Left kidney (tissue), 2 donors: ENCODE measurements around the gene MRPL42. TPM values are rescaled to one million over a fixed set of nuclear protein-coding genes. Genes with fewer than 3 reads are reported as not detected.
"Not testable (repeated sequence)": the region's sequence is repeated elsewhere in the genome, so short reads cannot be mapped to it uniquely, and the experiment has no call there.

Experiments
- DNase-seq: peaks from one replicate; pipeline ENCODE4 v3.0.0-alpha.2; 2013
- polyA plus RNA-seq: library from polyadenylated mRNA; unstranded; fragments of 120-200 nt; gene quantifications from one replicate; pipeline ENCODE4 v1.2.1, GENCODE V29; 2013; ENCODE audit not compliant: insufficient read length

MRPL42 gene
- polyA plus RNA-seq, 1 donor: 80.6 TPM

DNA sequence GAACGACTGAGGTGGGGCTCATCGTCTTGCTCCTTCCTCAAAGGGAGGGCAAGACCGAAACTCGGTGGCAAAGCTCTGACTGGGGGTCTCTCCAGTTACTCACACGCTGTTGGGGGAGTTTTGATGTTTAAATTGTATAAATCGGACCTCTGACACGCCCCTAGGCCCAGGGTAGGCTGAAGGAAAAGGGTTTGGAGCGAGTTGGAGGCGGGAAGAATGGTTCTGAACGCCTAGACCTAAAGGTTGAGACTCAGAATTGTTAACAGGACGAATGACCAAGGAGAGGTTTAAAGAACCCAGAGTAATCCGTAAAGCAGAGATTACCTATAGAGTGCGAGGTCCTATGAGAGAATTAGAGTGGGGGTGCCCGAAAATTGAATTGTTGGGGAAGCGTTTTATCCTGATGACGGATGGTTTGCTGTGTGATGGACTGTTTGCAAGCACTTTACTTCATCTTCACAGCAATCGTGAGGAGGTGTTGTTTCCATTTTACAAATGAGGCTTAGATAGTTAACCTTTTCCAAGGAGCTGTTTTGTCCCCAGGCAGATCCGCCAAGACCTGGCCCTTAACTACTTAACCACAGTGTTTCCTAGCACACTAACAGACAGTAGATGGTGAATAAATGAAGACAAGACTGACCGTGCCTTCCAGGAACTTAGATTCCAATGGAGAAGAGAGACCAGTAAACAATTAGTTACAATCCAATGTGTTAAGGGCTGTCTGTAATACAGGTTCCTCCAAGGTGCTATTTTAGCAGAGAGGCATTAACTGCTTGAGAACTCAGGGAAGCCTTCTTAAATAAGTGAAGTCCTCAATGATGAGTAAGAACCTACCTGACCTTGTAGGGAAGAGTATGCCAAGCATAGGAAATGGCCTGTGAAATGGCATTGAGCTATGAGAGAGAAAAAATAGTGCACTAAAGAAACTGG lies 24.6 kb upstream of the MRPL42 start:
- no peak for DNase-seq

DNA sequence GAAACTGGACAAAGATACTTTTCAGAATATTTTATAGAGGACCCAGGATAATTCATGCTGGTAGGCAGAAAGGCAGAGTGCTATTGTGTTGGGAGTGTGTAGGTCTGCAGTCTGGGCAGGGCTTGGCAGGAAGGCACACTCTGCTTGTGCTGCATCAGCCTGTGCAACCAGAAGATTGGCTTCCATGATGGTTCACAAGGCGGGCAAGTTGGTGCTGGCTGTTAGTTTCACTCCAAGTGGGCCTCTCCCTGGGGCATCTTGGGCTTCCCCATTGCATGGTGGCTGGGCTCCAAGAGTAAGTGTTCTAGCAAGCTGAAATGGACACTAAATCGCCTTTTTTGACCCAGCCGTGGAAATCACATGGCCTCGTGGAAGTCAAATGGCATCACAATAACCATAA lies 23.7 kb upstream of the MRPL42 start:
- DNase-seq: no peak

DNA sequence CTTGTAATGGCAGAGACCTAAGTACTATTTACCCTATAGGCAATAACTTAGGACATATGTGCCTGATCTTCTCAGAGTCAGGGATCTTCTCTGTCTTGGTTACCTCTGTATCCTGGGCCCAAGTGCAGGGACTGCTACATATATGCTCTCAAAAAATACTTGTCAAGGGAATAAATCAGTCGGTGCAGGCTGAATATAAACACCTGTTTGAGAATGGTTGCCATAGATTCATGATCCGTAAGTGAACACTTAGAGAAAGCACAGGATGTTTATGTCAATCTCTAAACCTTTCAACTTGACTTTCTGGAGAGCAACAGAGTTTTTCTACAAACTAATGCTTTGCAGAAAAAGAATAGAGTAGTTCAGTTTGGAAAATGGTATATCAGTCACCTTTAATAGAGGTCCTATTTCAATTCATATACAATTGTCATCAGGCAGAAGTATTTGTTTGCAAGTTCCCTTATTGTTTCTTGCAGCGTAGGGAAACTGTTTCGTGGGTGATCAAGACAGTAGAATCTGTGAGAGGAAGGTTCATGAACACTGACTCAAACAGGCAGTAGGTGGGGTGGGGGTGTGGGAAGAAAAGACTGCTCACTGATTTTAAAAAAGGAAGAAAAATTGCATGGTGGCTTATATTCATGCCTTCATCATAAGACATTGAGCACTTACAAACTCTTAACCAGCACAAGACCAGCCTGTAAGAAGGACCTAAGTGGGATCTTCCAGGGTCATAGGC lies 19.6 kb upstream of the MRPL42 start:
- no peak for DNase-seq

DNA sequence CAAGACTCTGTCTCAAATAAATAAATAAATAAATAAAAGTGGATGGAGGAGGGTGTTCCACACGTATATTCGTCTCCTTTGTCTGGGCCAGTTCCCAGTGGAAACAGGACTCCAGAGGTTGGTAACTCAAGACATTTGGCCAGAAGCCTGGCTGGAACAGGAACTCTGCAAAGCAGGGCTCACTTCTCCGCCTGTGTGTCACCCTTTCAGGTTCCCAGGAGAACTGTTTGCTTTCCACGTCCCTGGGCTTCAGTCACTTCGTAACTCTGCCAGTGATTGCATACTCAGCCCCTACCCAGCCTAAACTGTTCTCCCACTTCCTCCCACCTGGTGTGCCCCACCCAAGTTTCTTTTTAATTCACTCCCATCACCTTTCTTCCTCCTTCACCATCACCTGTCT lies 18.5 kb upstream of the MRPL42 start:
- no peak for DNase-seq

DNA sequence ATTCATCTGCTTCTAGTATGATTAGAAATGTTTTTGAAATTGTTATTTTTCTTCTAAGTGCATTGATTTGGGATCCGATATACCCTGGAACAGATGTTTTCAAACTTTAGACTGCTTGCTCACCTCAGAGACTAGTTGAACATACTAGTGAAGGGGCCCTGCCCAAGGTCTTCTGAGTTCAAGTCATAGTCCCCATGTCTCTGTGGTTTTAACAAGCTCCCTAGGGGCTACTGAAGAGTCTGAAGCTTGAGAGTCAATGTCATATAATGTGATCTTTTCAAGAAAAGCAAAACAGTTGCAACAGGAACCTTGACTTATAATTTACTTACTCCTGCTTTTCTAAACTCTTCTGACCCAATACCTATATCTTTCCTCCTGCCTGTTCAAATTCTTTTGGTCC lies 18.0 kb upstream of the MRPL42 start:
- DNase-seq: no peak

DNA sequence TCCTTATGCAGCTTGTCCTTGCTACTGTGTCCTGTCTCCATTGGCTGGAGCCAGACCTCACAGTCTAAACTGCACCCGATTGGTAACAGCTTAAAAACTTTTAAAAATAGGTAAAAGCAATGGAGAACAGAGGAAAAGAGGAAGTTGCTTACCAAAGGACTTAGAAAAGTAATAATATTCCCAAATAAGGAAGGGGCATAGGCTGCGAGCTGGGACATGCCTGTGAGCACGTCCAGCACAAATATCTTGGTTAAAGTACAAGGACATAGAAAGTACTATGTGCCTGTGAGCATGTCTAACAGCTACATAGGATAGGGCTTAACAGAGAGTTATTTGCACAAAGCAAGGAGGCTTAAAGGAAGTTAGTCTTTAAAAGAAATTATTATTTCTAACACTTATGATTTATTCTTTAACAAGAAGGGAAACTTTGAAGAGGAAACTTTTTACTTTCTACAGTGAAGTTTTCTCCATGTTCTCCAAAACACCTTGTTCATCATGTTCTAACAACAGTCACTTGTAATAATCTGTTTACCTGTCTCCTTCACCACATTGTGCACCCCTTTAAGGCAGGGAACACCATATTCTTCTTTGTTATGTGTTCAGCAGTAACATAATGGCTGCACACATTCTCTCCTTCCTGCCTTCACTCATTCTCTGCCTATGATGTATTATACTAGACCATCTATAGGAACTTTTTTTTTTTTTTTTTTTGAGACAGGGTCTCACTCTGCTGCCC lies 15.7 kb upstream of the MRPL42 start:
- DNase-seq: no peak

DNA sequence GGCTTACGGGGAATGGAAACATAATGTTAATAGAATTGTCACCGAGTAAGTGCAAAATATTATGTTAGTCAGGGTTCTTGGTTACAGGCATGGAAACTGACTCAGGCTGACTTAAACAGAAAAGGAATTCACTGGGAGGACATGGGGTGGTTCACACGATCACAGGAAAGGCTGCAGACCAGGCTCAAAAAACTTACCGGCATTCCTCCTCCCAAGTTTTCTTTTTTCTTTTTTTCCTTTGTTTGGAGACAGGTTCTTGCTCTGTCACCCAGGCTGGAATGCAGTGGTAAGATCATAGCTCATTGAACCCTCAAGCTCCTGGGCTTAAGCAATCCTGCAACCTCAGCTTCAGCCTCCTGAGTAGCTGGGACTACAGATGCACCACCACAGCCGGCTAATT lies 13.7 kb upstream of the MRPL42 start:
- DNase-seq: no peak

DNA sequence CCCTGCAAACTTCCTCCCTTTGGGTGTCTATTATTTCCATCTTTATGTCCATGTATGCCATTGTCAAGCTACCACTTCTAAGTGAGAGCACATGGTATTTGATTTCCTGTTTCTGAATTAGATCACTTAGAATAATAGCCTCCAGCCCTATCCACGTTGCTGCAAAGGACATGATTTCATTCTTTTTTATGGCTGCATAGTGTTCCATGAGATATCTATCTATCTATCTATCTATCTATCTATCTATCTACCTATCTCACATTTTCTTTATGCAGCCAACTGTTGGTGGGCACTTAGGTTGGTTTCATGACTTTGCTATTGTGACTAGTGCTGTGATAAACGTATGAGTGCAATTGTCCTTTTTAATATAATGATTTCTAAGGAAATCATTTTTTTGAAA lies 11.2 kb upstream of the MRPL42 start:
- no peak for DNase-seq

DNA sequence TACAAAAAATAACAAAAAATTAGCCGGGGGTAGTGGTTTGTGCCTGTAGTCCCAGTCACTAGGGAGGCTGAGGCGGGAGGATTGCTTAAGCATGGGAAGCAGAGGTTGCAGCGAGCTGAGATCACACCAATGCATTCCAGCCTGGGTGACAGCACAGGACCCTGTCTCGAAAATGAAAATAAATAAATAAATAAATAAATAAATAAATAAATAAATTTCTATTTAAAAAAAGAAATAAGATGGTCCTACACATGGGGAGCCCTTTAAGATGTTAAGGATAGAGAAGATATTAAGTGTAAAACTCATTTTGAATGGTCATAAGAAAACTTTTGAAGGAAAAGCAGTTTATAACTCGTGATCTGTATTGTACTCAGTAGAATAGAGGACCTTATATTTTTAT lies 8.2 kb upstream of the MRPL42 start:
- DNase-seq: no peak

DNA sequence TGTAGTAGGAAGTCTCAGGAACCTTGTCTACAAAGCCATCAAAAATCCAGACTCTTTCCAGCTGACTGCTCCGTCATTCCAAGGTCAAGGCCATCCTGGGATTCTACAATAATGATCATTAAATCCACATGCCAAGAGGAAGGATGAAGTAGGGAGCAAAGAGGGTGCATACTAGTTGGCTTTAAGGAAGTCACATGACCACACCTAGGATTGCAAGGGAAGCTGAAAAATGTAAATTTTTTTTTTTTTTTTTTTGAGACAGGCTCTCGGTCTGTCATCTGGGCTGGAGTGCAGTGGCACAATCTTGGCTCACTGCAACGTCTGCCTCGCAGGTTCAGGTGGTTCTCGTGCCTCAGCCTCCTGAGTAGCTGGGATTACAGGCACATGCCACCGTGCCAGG lies 7.3 kb upstream of the MRPL42 start:
- no peak for DNase-seq

DNA sequence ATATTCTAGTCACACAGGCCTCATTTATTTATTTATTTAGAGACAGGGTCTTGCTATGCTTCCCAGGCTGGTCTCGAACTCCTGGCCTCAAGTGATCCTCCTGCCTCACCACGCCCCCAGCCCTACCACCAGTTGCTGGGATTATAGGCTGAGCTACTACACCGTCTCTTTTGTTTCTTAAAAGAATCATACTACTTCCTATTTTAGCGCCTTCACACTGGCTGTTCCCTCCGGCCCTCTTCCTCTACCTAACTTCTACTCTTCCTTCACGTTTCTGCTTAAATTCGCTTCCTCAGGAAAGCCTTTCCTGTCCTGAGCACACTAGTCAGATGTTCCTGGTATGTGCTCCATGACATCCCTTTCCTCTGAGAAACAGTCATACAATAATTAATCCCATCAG lies 6.4 kb upstream of the MRPL42 start:
- no peak for DNase-seq

DNA sequence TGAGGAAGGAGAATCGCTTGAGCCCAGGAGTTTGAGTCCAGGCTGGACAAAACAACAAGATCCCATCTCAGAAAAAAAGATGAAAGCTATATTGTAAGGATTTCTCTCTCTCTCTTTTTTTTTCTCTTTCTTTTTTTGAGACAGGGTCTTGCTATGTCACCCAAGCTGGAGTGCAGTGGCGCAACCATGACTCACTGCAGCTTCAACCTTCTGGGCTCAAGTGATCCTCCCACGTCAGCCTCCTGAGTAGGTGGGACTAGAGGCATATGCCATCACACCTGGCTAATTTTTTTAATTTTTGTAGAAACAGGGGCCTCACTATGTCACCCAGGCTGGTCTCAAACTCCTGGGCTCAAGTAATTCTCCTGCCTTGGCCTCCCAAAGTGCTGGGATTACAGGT lies 5.8 kb upstream of the MRPL42 start:
- DNase-seq: no peak

DNA sequence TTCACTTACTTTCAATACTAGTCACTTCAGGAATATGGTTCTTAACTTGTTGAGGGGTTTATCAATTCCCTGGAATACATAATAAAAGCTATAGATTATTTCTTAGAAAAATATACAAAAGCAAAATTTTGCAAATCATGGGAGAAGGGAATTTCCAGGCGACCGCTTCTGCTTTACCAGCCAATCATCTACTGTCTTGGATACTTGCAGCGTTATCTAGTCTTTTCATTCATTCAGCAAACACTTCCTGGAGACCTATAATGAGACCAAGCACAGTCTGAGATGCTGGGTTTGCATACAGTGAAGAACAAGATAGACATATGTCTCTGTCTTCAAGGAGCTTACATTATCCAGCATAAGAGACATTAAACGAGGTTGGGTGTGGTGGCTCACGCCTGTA lies 1.5 kb upstream of the MRPL42 start:
- DNase-seq: no peak

DNA sequence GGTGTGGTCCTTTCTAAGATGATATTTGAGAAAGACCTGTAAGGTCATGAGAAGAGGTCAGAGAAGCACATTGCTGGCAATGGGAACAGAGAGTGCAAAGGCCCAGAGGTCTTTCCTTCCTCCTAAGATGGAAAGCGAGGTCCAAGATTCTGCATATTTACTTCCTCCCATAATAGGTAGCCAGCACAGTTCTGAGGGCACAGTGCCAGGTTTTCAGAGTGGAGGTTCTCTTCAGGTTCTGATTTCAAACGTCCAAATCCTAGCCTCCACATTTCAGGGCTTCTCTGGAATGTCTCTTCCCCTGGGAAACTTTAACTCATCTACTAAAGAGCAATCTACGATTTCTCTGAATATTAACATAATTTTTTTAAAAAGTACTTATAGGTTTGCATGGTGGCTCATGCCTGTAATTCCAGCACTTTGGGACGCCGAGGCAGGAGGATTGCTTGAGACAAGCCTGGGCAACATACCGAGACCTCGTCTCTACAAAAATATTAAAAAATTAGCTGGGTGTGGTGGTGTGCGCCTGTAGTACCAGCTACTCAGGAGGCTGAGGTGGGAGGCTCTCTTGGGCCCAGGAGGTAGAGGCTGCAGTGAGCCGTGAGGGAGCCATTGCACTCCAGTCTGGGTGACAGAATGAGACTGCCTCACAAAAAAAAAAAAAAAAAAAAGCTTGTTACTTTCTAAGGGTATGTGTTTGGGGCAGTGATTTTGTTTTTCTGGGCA lies 526 bp upstream of the MRPL42 start:
- no peak for DNase-seq

DNA sequence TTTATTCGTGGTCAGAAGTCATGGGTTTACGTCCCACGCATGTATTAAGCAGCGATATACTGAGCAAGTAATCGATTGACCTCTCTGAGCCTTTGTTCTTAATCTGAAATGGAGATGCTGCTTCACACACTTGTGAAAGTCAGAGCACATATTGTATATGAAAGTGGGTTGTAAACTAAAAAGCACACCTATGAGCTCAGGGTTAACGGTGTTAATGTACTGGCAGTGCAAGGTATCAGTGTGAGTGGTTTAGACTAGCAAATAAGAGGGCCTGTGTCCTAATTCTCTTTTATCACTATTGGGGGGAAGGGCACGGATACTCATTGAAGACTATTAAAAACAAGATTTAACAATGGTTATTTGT lies 676 bp downstream of the MRPL42 start:
- no peak for DNase-seq

DNA sequence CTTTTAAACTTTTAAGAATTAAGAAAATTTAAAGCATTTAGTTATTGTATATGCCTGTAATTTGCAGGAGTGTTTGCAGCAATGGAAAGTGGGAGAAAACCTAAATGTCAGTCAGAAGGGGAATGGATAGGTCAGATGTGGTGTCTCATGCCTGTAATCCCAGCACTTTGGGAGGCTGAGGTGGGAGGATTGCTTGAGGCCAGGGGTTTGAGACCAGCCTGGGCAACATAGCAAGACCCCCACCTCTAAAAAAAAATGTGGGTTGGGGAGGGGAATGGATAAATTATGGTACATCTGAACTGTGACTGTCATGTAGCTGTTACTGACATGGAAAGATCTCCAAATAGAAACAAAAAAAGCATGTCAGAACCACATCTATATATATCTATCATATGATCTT lies 2.1 kb downstream of the MRPL42 start:
- no peak for DNase-seq

DNA sequence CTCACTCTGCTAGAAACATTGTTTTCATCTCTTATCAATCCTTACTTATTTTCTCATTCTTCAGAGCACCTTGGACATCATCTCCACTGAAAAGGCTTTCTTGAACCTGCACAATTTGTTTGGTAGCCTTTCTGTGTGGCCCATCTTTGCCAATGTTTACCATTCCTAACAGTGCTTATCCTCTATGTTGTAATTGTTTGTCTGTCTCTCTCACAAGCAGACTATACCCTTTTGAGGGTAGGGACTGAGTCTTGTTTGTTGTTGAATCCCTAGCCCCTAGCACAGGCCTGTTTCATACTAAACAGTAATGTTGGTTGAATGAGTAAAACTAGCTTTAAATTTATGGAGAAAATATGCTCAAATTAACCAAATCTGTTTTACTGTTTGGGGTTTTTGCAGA lies 9.2 kb downstream of the MRPL42 start:
- no peak for DNase-seq

DNA sequence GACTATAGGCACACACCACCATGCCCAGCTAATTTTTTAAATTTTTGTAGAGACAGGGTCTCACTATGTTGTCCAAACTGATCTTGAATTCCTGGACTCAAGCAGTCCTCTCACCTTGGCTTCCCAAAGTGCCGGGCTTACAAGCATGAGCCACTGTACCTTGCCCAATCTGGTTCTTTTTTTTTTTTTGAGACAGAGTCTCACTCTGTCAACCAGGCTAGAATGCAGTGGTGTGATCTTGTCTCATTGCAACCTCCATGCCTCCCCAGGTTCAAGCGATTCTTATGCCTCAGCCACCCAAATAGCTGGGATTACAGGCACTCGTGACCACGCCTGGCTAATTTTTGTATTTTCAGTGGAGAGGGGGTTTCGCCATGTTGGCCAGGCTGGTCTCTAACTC lies 15.4 kb downstream of the MRPL42 start:
- DNase-seq: no peak

DNA sequence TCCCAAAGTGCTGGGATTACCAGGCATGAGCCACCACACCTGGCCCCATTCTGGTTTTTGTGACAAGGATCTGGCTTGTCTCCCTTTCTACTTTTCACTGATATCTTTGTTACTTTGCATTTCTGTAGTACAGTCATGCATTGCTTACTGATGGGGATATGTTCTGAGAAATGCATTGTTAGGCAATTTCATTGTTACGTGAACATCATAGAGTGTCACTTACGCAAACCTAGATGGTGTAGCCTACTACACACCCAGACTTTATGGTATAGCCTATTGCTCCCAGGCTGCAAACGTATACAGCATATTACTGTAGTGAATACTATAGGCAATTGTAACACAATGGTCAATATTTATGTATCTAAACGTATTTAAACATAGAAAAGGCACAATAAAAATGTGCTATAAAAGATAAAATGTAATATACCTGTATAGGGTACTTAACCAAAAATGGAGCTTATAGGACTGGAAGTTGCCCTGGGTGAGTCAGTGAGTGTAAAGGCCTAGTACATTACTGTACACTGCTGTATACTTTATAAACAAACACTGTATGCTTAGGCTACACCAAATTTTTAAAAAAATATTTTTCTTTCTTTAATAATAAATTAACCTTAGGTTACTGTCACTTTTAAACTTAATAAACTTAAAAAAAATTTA lies 16.0 kb downstream of the MRPL42 start:
- DNase-seq: no peak

DNA sequence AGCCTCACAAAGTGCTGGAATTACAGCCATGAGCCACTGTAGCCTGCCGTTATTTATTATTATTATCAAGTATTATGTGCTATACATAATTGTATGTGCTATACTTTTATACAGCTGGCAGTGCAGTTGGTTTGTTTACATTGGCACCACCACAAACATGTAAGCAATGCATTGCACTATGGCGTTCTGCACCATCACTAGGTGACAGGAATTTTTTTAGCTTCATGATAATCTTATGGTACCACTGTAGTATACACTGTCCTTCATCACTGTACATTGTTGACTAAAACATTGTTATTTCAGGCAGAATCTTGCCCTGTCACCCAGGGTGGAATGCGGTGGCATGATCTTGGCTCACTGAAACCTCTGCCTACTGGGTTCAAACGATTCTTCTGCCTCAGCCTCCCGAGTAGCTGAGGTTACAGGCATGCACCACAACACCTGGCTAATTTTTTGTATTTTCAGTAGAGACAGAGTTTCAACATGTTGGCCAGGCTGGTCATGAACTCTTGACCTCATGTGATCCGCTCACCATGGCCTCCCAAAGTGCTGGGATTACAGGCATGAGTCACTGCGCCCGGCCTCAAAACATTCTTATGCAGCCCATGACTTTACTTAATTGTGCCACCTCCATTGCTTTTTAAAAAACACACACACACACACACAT lies 17.1 kb downstream of the MRPL42 start:
- DNase-seq: no peak

DNA sequence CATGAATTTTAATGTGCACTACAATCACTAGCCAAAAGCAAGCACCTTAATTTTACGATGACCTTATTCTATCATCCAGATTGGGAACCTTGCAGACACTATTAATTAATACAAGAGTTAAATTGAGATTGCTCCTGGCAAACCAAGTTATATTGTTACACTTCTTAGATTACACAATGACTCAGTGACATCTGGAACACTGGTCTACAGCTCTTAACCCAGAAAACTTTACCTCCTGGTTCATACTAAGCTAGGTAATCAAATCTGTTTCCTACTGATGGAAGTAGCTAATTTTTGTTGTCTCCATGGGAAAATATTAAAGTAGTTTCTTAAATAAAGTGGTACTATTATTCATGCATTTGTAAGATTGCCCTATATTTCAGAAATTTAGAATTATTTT lies 25.5 kb downstream of the MRPL42 start:
- not testable (repeated sequence) for DNase-seq
